ENCODE data around the gene PACRG. TPM values are rescaled to one million over a fixed set of nuclear protein-coding genes. Genes with fewer than 3 reads are reported as not detected.

The PACRG gene
- total RNA-seq, 2 donors from 2014 or later = 2.8 to 21.3 TPM

DNA sequence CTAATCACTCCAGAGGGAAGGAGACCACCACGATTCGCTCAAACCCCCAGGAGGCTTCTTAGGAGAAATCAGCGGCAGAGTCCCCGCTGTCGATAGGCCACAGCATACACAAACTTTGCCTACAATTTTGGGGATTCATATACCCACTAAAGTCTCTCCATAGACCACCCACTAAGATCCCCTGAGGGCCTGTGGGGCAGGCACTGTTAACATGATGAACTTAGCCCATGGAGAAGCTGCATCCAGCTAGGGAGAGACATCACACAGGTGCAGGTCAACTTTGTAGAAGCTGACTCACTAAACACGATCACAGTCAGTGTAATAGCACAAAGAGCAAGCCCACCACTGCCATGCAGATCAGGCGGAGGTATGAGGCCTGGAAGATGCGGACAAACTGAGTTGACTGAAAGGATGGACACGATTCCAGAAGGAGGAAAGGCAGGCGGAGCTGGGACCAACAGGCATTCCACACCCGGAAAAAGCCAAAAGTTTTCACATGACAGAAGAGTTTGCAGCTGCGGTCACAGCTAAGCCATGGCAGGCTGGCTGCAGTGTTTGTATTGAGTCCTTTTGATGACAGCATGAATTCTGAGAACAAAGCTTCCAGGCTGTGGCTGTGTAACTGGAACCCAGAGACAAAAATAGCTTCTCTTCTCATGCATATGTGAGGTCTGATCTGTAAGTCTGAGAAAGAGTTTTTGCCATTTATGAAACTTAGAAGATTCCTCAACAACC lies 611.1 kb downstream of the PACRG start:
- Histone ChIP-seq H3K9me3 (no peaks in the 10 kb centered on the region), H3K4me3 (no peak overlapping the region), H3K27me3 (no peaks in the 10 kb centered on the region), H3K4me1 (peaks cover 0 to 64% of the 10 kb centered on the region in 2 donors), H3K27ac (peak overlapping the region; percentile 91 to 92), H3K36me3 (no peaks in the 10 kb centered on the region)
- TF ChIP-seq, protein P1, sequence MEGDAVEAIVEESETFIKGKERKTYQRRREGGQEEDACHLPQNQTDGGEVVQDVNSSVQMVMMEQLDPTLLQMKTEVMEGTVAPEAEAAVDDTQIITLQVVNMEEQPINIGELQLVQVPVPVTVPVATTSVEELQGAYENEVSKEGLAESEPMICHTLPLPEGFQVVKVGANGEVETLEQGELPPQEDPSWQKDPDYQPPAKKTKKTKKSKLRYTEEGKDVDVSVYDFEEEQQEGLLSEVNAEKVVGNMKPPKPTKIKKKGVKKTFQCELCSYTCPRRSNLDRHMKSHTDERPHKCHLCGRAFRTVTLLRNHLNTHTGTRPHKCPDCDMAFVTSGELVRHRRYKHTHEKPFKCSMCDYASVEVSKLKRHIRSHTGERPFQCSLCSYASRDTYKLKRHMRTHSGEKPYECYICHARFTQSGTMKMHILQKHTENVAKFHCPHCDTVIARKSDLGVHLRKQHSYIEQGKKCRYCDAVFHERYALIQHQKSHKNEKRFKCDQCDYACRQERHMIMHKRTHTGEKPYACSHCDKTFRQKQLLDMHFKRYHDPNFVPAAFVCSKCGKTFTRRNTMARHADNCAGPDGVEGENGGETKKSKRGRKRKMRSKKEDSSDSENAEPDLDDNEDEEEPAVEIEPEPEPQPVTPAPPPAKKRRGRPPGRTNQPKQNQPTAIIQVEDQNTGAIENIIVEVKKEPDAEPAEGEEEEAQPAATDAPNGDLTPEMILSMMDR (IDR thresholded peaks at IDR 0.05) = no peak
- DNase-seq (ENCODE audit: low spot score) = no peak

DNA sequence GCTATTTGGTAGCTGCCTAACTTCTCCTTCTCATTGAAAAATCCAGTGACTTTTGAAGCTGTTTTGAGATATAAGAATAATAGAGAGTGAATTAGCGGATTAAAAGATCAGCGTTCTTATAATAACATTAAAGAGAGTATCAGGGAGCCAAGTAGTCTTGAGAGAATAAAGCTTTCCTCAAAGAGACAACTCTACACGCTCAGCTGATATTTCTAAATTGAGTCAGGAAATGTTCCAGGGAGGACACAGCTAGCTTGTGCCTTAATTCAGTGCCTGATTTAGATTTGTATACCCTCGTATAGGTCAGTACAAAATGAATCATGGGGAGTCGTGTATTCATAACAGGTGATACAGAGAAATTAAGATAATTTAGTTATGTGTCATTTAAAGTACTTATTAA lies 611.7 kb downstream of the PACRG start:
- no peak overlapping the region for H3K4me3 ChIP-seq

DNA sequence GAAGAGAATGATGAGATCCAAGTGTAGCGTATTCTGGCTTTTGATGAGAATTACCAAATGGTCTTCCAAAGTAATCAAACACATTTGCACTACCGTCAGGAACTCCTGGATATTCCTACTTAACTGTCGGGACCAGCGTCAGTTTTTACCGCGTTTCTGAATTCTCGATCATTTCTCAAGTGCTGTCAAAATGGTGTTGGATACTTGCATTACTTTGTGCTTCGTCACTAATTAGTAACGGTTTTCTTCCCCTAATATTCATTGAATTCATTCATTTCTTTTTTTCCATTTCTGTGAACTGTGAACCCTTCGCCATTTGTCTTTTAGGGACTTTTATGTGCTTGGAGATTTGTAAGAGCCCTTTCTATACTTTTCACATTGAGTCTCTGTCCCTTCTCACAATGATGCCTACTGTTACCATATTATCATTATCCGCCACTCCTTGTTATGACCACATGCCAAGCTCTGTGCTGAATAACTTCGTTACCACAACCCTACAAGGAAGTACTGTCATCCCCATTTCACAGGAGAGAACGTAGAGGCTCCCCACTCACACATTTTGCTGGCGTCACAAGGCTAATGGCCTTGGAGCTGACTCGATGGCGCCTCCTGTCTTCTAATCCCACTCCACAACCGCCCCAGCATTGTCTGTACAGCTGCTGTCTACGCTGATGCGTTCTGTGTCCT lies 612.6 kb downstream of the PACRG start:
- Histone ChIP-seq H3K36me3 (no peaks in the 10 kb centered on the region), H3K4me1 (peaks cover 0 to 53% of the 10 kb centered on the region in 2 donors), H3K27ac (peak overlapping the region; percentile 91 to 92), H3K4me3 (no peak overlapping the region), H3K9me3 (no peaks in the 10 kb centered on the region), H3K27me3 (no peaks in the 10 kb centered on the region)
- TF ChIP-seq, protein P1 (IDR thresholded peaks at IDR 0.05) = no peak
- DNase-seq (ENCODE audit: low spot score) = no peak

More for the DNA sequence above, 611.7 kb downstream of the PACRG start:
- no peaks in the 10 kb centered on the region for H3K36me3 ChIP-seq
- peaks cover 0 to 61% of the 10 kb centered on the region in 2 donors for H3K4me1 ChIP-seq
- TF ChIP-seq, protein P1 (IDR thresholded peaks at IDR 0.05) = no peak
- no peak for DNase-seq (ENCODE audit: low spot score)
- H3K27me3 ChIP-seq = no peaks in the 10 kb centered on the region
- no peaks in the 10 kb centered on the region for H3K9me3 ChIP-seq
- peak overlapping the region; percentile 91 to 92 for H3K27ac ChIP-seq

DNA sequence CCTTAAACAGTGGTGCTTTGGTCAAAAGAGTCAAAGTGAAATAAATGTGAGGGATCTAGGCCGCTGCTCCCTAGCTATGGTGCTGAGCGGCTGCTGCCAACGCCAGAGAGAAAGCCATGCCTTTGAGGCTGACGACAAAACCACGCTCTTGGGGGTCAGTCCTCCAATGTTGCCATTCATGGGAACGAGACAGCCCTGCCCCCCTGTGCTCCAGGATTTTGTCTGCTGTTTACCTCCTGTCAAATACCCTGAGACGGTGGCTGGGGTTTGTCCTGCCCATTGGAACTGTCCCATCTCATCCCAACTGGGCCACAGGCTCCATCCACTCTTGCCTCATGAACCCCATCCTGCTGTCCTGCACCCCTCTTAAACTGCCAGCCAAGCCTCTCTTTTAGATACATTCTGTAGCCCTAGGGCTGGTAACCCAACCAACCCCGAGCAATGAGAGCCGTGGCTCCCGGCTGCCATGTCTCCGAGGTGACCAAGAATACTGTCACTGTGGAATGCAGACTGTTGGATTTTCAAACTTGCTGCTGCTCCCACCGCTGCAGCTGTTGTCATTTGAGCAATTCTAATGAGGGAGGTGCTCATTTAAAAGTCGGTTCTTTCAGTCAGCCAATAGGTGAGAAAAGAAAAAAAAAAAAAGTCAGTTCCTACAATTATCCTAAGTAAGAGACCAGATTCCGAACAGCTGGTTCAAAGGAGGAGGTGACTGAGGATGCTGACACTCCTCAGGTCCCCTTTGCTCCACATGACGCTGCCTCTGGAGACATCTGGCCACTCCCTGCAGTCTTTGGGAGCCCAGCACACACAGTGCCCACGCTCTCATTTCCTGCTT lies 613.7 kb downstream of the PACRG start:
- H3K36me3 ChIP-seq = no peaks in the 10 kb centered on the region
- no peaks in the 10 kb centered on the region for H3K9me3 ChIP-seq
- DNase-seq (ENCODE audit: low spot score) = no peak
- H3K27ac ChIP-seq = peak overlapping the region; percentile 91 to 92
- TF ChIP-seq, protein P1 (IDR thresholded peaks at IDR 0.05) = no peak
- no peak overlapping the region for H3K4me3 ChIP-seq
- no peaks in the 10 kb centered on the region for H3K27me3 ChIP-seq
- peaks cover 0 to 49% of the 10 kb centered on the region in 2 donors for H3K4me1 ChIP-seq

DNA sequence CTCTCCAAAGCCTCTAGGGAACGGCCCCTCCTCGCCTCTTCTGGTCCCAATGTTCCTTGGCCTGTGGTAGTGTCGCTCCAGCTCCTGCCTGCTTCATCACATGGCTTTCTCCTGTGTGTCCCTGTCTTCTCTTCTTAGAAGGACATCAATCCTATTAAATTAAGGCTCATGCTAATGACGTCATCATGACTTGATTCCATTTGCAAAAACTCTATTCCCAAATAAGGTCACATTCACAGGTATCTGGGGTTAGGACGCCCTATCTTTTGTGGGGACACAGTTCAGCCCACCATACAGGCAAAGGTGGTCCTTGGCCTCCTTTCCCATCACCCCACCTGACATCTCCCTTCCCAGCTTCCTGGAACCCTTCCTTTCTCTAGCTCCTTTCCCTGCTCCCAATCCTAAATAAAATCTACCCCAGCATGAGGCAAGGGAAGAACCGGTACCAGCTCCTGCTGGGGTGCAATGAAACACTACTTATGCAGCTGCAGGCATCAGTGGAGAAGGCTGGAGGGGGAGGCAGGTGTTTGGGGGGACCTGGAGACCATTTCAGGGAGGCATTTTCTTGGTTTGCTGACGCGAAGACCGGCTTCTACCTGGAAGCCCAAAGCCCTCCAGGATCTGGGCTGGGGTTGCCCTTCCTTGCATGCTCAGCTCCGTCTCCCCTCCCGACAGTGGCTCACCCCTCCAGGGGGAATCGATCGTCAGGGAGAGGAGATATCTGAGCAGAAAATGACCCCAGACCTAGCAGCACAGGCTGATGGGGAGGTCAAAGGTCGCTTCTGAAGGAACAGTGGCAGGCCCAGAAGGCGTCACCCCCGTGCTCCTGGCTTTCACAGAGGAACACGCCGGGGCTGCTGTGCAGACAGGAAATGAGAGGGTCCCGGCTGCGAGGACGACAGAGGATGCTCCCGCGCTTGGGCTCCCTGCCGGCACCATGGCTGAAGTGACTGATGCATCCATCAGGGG lies 615.1 kb downstream of the PACRG start:
- H3K27me3 ChIP-seq = no peaks in the 10 kb centered on the region
- TF ChIP-seq, protein P1 (IDR thresholded peaks at IDR 0.05) = no peak
- H3K36me3 ChIP-seq = no peaks in the 10 kb centered on the region
- no peaks in the 10 kb centered on the region for H3K9me3 ChIP-seq
- no peak for DNase-seq (ENCODE audit: low spot score)
- H3K4me3 ChIP-seq = no peak overlapping the region
- H3K27ac ChIP-seq = peak overlapping the region in 1 of 2 donors; percentile 91
- peaks cover 0 to 57% of the 10 kb centered on the region in 2 donors for H3K4me1 ChIP-seq

Data from right atrium auricular region (tissue), 2 donors.